ENCODE data around the gene NNMT. TPM values are rescaled to one million over a fixed set of nuclear protein-coding genes. Genes with fewer than 3 reads are reported as not detected.

The NNMT gene
- total and polyA plus RNA-seq, 2 donors (not counting 3 experiments of a cell fraction or from before 2014, with no cell fraction given), result 330 to 454 TPM

GRCh38 chr11:114260077-114260476 is 36.1 kb upstream of the NNMT start:
- no peak overlapping the region for H3K9ac ChIP-seq (replicated peaks; ENCODE audit: extremely low read depth, insufficient read depth, low read length)
- H2AFZ ChIP-seq (ENCODE audit: low read depth, low read length), result no peak overlapping the region
- ChIA-PET CTCF (interaction anchor here (0.7 to 11.9 kb wide), 35 partner anchors 9 to 454 kb away, joined by 3 to 539 read pairs (median 11); partner anchors contain the start of genes HTR3A, HTR3B and ZBTB16), POLR2A (no interaction called here)
- no peaks in the 10 kb centered on the region for H3K36me3 ChIP-seq (ENCODE audit: control insufficient read depth in 2 of 2, extremely low read depth in 1 of 2, insufficient read depth in 2 of 2, low read length in 2 of 2)
- dilution Hi-C loops (cut with MboI; ENCODE audit: extremely low pct_ligation_motif_present, low sequenced_read_pairs) (loop anchor here (25.0 kb wide), 1 partner anchor 223 kb away; no protein-coding TSS in a partner anchor), intact Hi-C loops (cut with micrococcal nuclease) (loop anchor here (2.0 kb wide), 1 partner anchor 61 kb away; no protein-coding TSS in a partner anchor)
- DNase-seq (ENCODE audit: low read depth, low spot score) (no peak), FAIRE-seq (no peak)
- no peaks in the 10 kb centered on the region for H3K9me3 ChIP-seq (replicated peaks; ENCODE audit: control insufficient read depth, insufficient read depth, low read length)
- no peaks in the 10 kb centered on the region for H3K4me1 ChIP-seq (ENCODE audit: control insufficient read depth, extremely low read depth, insufficient read depth, low read length)
- no peaks in the 10 kb centered on the region for H3K79me2 ChIP-seq (ENCODE audit: control insufficient read depth, insufficient read depth, low read length)
- TF ChIP-seq POLR2AphosphoS5 (IDR thresholded peaks at IDR 0.05; ENCODE audit: insufficient read depth, low read depth, low read length) (no peak), GATA2 (IDR thresholded peaks at IDR 0.05; ENCODE audit: insufficient read depth, insufficient read length, low read depth, low read length) (no peak), POLR2A (IDR thresholded peaks at IDR 0.05; ENCODE audit: low read depth, low read length) (no peak), CTCF (IDR thresholded peaks at IDR 0.05; ENCODE audit: extremely low read depth in 1 of 2, insufficient read depth in 1 of 2, low read depth in 1 of 2, low read length in 2 of 2) (no peak), EZH2 (IDR thresholded peaks at IDR 0.05; ENCODE audit: borderline replicate concordance, low read depth, low read length, severe bottlenecking) (no peak), JUN (IDR thresholded peaks at IDR 0.05; ENCODE audit: borderline replicate concordance, insufficient read depth, insufficient read length, low read depth) (no peak), FOS (IDR thresholded peaks at IDR 0.05; ENCODE audit: borderline replicate concordance, insufficient read depth, low read length) (no peak), MYC (IDR thresholded peaks at IDR 0.05; ENCODE audit: low read depth, low read length) (no peak), MAX (IDR thresholded peaks at IDR 0.05; ENCODE audit: insufficient read depth, insufficient read length) (no peak)
- no peak overlapping the region for H3K4me2 ChIP-seq (ENCODE audit: insufficient read depth, low read length)
- no peaks in the 10 kb centered on the region for H4K20me1 ChIP-seq (replicated peaks; ENCODE audit: control insufficient read depth, extremely low read depth, insufficient read depth, low read length)
- no peak overlapping the region for H3K4me3 ChIP-seq (replicated peaks in 1 of 3; ENCODE audit: insufficient read depth in 1 of 3, low read depth in 1 of 3, low read length in 3 of 3)
- no TSS peak for BruUV-seq (replicated peaks)
- no peaks in the 10 kb centered on the region for H3K9me1 ChIP-seq (replicated peaks; ENCODE audit: control insufficient read depth, extremely low read depth, insufficient read depth, low read length)
- peaks cover 7 to 11% of the 10 kb centered on the region in 2 experiments for H3K27me3 ChIP-seq (ENCODE audit: control insufficient read depth in 2 of 2, insufficient read depth in 2 of 2, low read length in 2 of 2)
- no peak overlapping the region for H3K27ac ChIP-seq (ENCODE audit: insufficient read depth, low read depth, low read length)

All from endothelial cell of umbilical vein (primary cell).